IMR-90 (cell line): Measurements from ENCODE around the gene YJU2. TPM values are rescaled to one million over a fixed set of nuclear protein-coding genes. Genes with fewer than 3 reads are reported as not detected.

Experiments
- ATAC-seq: fragments of 200-7000 bp; cut with Tn5 transposase; 2 replicates; pipeline ENCODE4 v1.9.1; 2020; ENCODE audit warnings: low read depth, mild to moderate bottlenecking, moderate library complexity
- BruUV-seq: library from RNA; stranded (reverse); fragments of 400-500 nt; replicated peaks from 2 replicates; lab custom pipeline; 2021; lab: Mats Ljungman, UMichigan
- CTCF ChIA-PET: fragments of 300-600 bp; formaldehyde crosslinking; extraction: SDS; loops from one replicate; lab custom pipeline; 2021; ENCODE audit warnings: antibody characterized with exemption; lab: Yijun Ruan, JAX
- POLR2A ChIA-PET: fragments of 300-600 bp; sonication (Branson Sonifier 250); formaldehyde crosslinking; loops from one replicate; lab custom pipeline; 2022; ENCODE audit warnings: antibody characterized with exemption; ENCODE audit not compliant: unreplicated experiment; lab: Charles Lee
- DNase-seq: peaks from one replicate; pipeline ENCODE4 v3.0.0; 2013
- H2AFZ ChIP-seq: replicated peaks from 2 replicates; pipeline ENCODE3; 2013; ENCODE audit warnings: low read length, mild to moderate bottlenecking; ENCODE audit not compliant: poor library complexity
- H2AK5ac ChIP-seq: 2 replicates; pipeline ENCODE4 v1.6.1; 2013; ENCODE audit warnings: low read depth, low read length, inconsistent platforms
- H2AK9ac ChIP-seq: replicated peaks from 2 replicates; pipeline ENCODE3; 2013; ENCODE audit warnings: mild to moderate bottlenecking, low read depth, low read length, moderate library complexity; ENCODE audit not compliant: poor library complexity
- H2BK120ac ChIP-seq: 2 replicates; pipeline ENCODE4 v1.6.1; 2013; ENCODE audit warnings: low read depth, low read length, inconsistent platforms
- H2BK15ac ChIP-seq: 3 replicates; pipeline ENCODE4 v1.6.1; 2013; ENCODE audit warnings: low read depth, low read length, inconsistent platforms
- H2BK20ac ChIP-seq: 2 replicates; pipeline ENCODE4 v1.6.1; 2013; ENCODE audit warnings: low read depth, mild to moderate bottlenecking, inconsistent platforms, low read length, moderate library complexity
- H2BK5ac ChIP-seq: 2 replicates; pipeline ENCODE4 v1.6.1; 2013; ENCODE audit warnings: mild to moderate bottlenecking, low read depth, low read length, inconsistent platforms; ENCODE audit not compliant: poor library complexity, severe bottlenecking
- H3K14ac ChIP-seq: replicated peaks from 2 replicates; pipeline ENCODE4 v1.6.1; 2013; ENCODE audit warnings: low read depth, low read length, inconsistent platforms
- H3K18ac ChIP-seq: 2 replicates; pipeline ENCODE4 v1.6.1; 2013; ENCODE audit warnings: low read depth, low read length, control low read depth
- H3K23ac ChIP-seq: 2 replicates; pipeline ENCODE4 v1.6.1; 2013; ENCODE audit warnings: low read depth, low read length, inconsistent platforms
- H3K27ac ChIP-seq: 2 replicates; pipeline ENCODE4 v1.5.1; 2013; ENCODE audit warnings: mild to moderate bottlenecking, control low read depth, low read length; ENCODE audit not compliant: insufficient read depth
- H3K27me3 ChIP-seq: 2 replicates; pipeline ENCODE4 v1.6.1; 2013; ENCODE audit warnings: low read length; ENCODE audit not compliant: control insufficient read depth, insufficient read depth
- H3K36me3 ChIP-seq: 2 replicates; pipeline ENCODE4 v1.6.1; 2013; ENCODE audit warnings: low read length, mixed read lengths; ENCODE audit not compliant: control insufficient read depth, insufficient read depth
- H3K4ac ChIP-seq: 2 replicates; pipeline ENCODE4 v1.6.1; 2013; ENCODE audit warnings: low read depth, low read length, inconsistent platforms
- H3K4me1 ChIP-seq: 2 replicates; pipeline ENCODE4 v1.6.1; 2013; ENCODE audit warnings: low read length, mixed read lengths; ENCODE audit not compliant: control insufficient read depth, insufficient read depth
- H3K4me2 ChIP-seq: 2 replicates; pipeline ENCODE4 v1.6.1; 2013; ENCODE audit warnings: low read depth, mild to moderate bottlenecking, control low read depth, low read length, moderate library complexity
- H3K4me3 ChIP-seq: 2 replicates; pipeline ENCODE4 v1.5.1; 2013; ENCODE audit warnings: low read depth, mild to moderate bottlenecking, control low read depth, low read length, moderate library complexity; ENCODE audit not compliant: insufficient read depth
- H3K56ac ChIP-seq: 2 replicates; pipeline ENCODE4 v1.6.1; 2013; ENCODE audit warnings: low read length, inconsistent platforms; ENCODE audit not compliant: insufficient read depth; ENCODE audit errors: extremely low read depth
- H3K79me1 ChIP-seq, 2 experiments: 2 replicates each; pipeline ENCODE4 v1.6.1; 2013; ENCODE audit warnings: low read length in 2 of 2, inconsistent platforms in 1 of 2, low read depth in 1 of 2
- H3K9ac ChIP-seq: 2 replicates; pipeline ENCODE4 v1.6.1; 2013; ENCODE audit warnings: low read depth, low read length, control low read depth
- H3K9me1 ChIP-seq: 2 replicates; pipeline ENCODE4 v1.6.1; 2013; ENCODE audit warnings: low read length, inconsistent platforms; ENCODE audit not compliant: insufficient read depth
- H3K9me3 ChIP-seq: 2 replicates; pipeline ENCODE4 v1.6.1; 2013; ENCODE audit warnings: low read length; ENCODE audit not compliant: control insufficient read depth, insufficient read depth
- H4K20me1 ChIP-seq: 2 replicates; pipeline ENCODE4 v1.6.1; 2013; ENCODE audit warnings: low read length, inconsistent platforms; ENCODE audit not compliant: insufficient read depth
- H4K5ac ChIP-seq: 2 replicates; pipeline ENCODE4 v1.6.1; 2013; ENCODE audit warnings: mild to moderate bottlenecking, low read depth, low read length, control low read depth
- H4K8ac ChIP-seq, 2 experiments: 2 replicates each; pipeline ENCODE4 v1.6.1; 2013; ENCODE audit warnings: low read depth in 2 of 2, low read length in 2 of 2, control low read depth in 1 of 2, inconsistent platforms in 1 of 2
- H4K91ac ChIP-seq: 2 replicates; pipeline ENCODE4 v1.6.1; 2013; ENCODE audit warnings: low read depth, low read length, inconsistent platforms; ENCODE audit not compliant: insufficient read depth
- BHLHE40 ChIP-seq: fragments of 150-350 bp; IDR thresholded peaks from 2 replicates; pipeline ENCODE4 v1.6.1; 2016; ENCODE audit warnings: mild to moderate bottlenecking, low read depth, low read length
- WGBS, 2 experiments: methylation state at CpG; one replicate each; pipeline versions ENCODE4 v1.1.5 to v1.1.7; 2013; ENCODE audit warnings: missing lambda C conversion rate in 2 of 2; ENCODE audit not compliant: insufficient read length in 1 of 2; ENCODE audit errors: extremely low coverage in 2 of 2; 5-methylcytosine and 5-hydroxymethylcytosine counted together
- dilution Hi-C: fragments of 300-500 bp; cut with HindIII; formaldehyde crosslinking; loops from one replicate; pipeline ENCODE4 v1.14.3; 2018; ENCODE audit warnings: low sequenced_read_pairs; ENCODE audit not compliant: unreplicated experiment
- in situ Hi-C: fragments of 300-500 bp; cut with MboI; formaldehyde crosslinking; loops from 3 replicates; pipeline ENCODE4 v1.14.3; 2019; ENCODE audit warnings: low sequenced_read_pairs, inconsistent platforms, mixed read lengths
- intact Hi-C: fragments of 100-400 bp; cut with micrococcal nuclease; formaldehyde crosslinking; loops from 2 replicates; pipeline ENCODE4 v1.10.0; 2022
- polyA plus RNA-seq, 3 experiments: library from polyadenylated mRNA; depleted of rRNA; stranded (reverse); fragments of >200 nt; gene quantifications; 2 replicates each; pipeline ENCODE4 v1.2.3, GENCODE V29; 2012; ENCODE audit warnings: low replicate concordance in 1 of 3
- total RNA-seq: library from RNA; depleted of rRNA; stranded (reverse); fragments of >200 nt; gene quantifications from 2 replicates; pipeline ENCODE4 v1.2.3, GENCODE V29; 2012

YJU2 gene
- total and polyA plus RNA-seq, 2 of the 4 experiments (the other 2 are of a cell fraction), result 15.6 to 18.9 TPM

- H3K27me3 ChIP-seq, result peaks cover 16% of the 10 kb centered on the region
- ChIA-PET POLR2A (no interaction called here), CTCF (no interaction called here)
- H3K9me1 ChIP-seq, result no peaks in the 10 kb centered on the region
- no peak overlapping the region for H3K27ac ChIP-seq
- no peak overlapping the region for H3K4me2 ChIP-seq
- TF ChIP-seq BHLHE40, result no peak
- no peak for ATAC-seq
- no peak for DNase-seq
- H2BK20ac ChIP-seq, result no peak overlapping the region
- H3K18ac ChIP-seq, result no peak overlapping the region
- H2AK5ac ChIP-seq, result no peak overlapping the region
- no peak overlapping the region for H3K14ac ChIP-seq
- H2BK5ac ChIP-seq, result no peak overlapping the region
- H3K9me3 ChIP-seq, result no peaks in the 10 kb centered on the region
- no peak overlapping the region for H2AFZ ChIP-seq
- H2BK15ac ChIP-seq, result no peak overlapping the region
- H4K91ac ChIP-seq, result no peak overlapping the region
- no peak overlapping the region for H3K4me3 ChIP-seq
- peaks cover 3% of the 10 kb centered on the region; the same call in 1 of the 2 replicates for H3K4me1 ChIP-seq
- H2BK120ac ChIP-seq, result no peak overlapping the region
- no peaks in the 10 kb centered on the region for H4K20me1 ChIP-seq
- in situ Hi-C loops, result no loop called here
- no peak overlapping the region for H3K9ac ChIP-seq
- H4K5ac ChIP-seq, result no peak overlapping the region
- intact Hi-C loops, result no loop called here
- H2AK9ac ChIP-seq, result no peak overlapping the region
- H4K8ac ChIP-seq, result no peak overlapping the region
- no peaks in the 10 kb centered on the region for H3K36me3 ChIP-seq
- no CpG with 5 or more reads among the region's 15 CpGs for WGBS, 2 experiments
- dilution Hi-C loops, result no loop called here
- H3K23ac ChIP-seq, result no peak overlapping the region
- no peak overlapping the region for H3K56ac ChIP-seq
- no TSS peak for BruUV-seq
- no peak overlapping the region for H3K4ac ChIP-seq
- no peaks in the 10 kb centered on the region for H3K79me1 ChIP-seq
Measured at GRCh38 chr19:4292515-4292914, 45.6 kb downstream of the YJU2 start.
